Gastrocnemius medialis (tissue), 4 donors: Measurements from ENCODE around the gene TRIM44. TPM values are rescaled to one million over a fixed set of nuclear protein-coding genes. Genes with fewer than 3 reads are reported as not detected.

ENCODE experiments used
- ATAC-seq, 2 donors: fragments of 150-250 bp; one replicate each; pipeline ENCODE4 v1.9.1; 2016
- DNase-seq, 2 donors: peaks; one replicate each; pipeline ENCODE4 v3.0.0-alpha.2; 2019
- H3K27ac ChIP-seq, 4 donors: fragments of 200-600 bp; sonication (generic); 1 replicate in 1 of 4; 2 replicates in 3 of 4; pipeline ENCODE4 v1.5.1; 2016 to 2018; ENCODE audit warnings: mild to moderate bottlenecking in 2 of 4, moderate library complexity in 1 of 4
- H3K27me3 ChIP-seq, 3 donors: fragments of 200-600 bp; sonication (generic) in 2 of 3; 1 replicate in 1 of 3; 2 replicates in 2 of 3; pipeline versions ENCODE4 v1.5.1 to v1.6.0; 2016 to 2019; ENCODE audit warnings: mild to moderate bottlenecking in 1 of 3, moderate library complexity in 1 of 3
- H3K36me3 ChIP-seq, 2 donors: fragments of 200-600 bp; sonication (generic) in 1 of 2; one replicate each; pipeline ENCODE4 v1.5.1; 2017 to 2018
- H3K4me1 ChIP-seq, 2 donors: fragments of 200-600 bp; sonication (generic) in 1 of 2; one replicate each; pipeline ENCODE4 v1.5.1; 2016 to 2017; ENCODE audit warnings: mild to moderate bottlenecking in 2 of 2
- H3K4me3 ChIP-seq, 4 donors: fragments of 200-600 bp; sonication (generic) in 3 of 4; 1 replicate in 1 of 4; 2 replicates in 3 of 4; pipeline ENCODE4 v1.5.1; 2016 to 2019; ENCODE audit warnings: mild to moderate bottlenecking in 2 of 4
- H3K9me3 ChIP-seq, 3 donors: fragments of 200-600 bp; sonication (generic) in 2 of 3; 1 replicate in 1 of 3; 2 replicates in 2 of 3; pipeline ENCODE4 v1.5.1; 2016 to 2019
- CTCF ChIP-seq, 5 experiments: fragments of 450-650 bp in 3 of 5; fragments of 200-600 bp in 2 of 5; sonication (generic) in 2 of 5; IDR thresholded peaks in 4 of 5; conservative IDR thresholded peaks in 1 of 5; 1 replicate in 4 of 5; 2 replicates in 1 of 5; pipeline ENCODE4 v1.5.1; 2016 to 2019; ENCODE audit warnings: antibody characterized with exemption in 5 of 5, mild to moderate bottlenecking in 3 of 5, moderate library complexity in 3 of 5
- POLR2A ChIP-seq, 2 donors: fragments of 450-650 bp; IDR thresholded peaks; one replicate each; pipeline ENCODE4 v1.6.1; 2017; ENCODE audit warnings: antibody characterized with exemption in 2 of 2, mild to moderate bottlenecking in 2 of 2, moderate library complexity in 2 of 2
- in situ Hi-C, 4 donors: fragments of 200-750 bp; cut with MboI; loops; one replicate each; pipeline versions ENCODE4 v1.15.0 to v1.8.0; 2017; ENCODE audit warnings: low sequenced_read_pairs in 4 of 4
- intact Hi-C: fragments of 100-400 bp; cut with DNase I; formaldehyde crosslinking; loops from one replicate; pipeline ENCODE4 v1.15.1; 2023; ENCODE audit warnings: low total_unique reads
- total RNA-seq, 4 donors: library from RNA; depleted of rRNA; stranded (reverse); fragments of >200 nt; gene quantifications; one replicate each; pipeline versions ENCODE4 v1.1.0 to v1.2.3, GENCODE V29; 2016

TRIM44 gene
- total RNA-seq, 4 donors from 2014 or later = 25.5 to 30.5 (median 26.2) TPM

GRCh38 chr11:35689081-35689996, 26.8 kb downstream of the TRIM44 start:
- Histone ChIP-seq H3K4me1 (peaks cover 2 to 8% of the 10 kb centered on the region in 2 donors), H3K36me3 (peaks cover 0 to 15% of the 10 kb centered on the region in 2 donors), H3K27me3 (no peaks in the 10 kb centered on the region), H3K27ac (no peak overlapping the region), H3K4me3 (no peak overlapping the region), H3K9me3 (no peaks in the 10 kb centered on the region)
- in situ Hi-C loops = no loop called here
- ATAC-seq (no peak), DNase-seq (no peak)
- TF ChIP-seq CTCF (IDR thresholded peaks at IDR 0.05 in 4 of 5, conservative IDR thresholded peaks at IDR 0.05 in 1 of 5) (no peak), POLR2A (IDR thresholded peaks at IDR 0.05) (no peak)
- intact Hi-C loops = no loop called here

- in situ Hi-C loops (no loop called here), intact Hi-C loops (no loop called here)
- Histone ChIP-seq H3K9me3 (no peaks in the 10 kb centered on the region), H3K4me1 (no peaks in the 10 kb centered on the region), H3K36me3 (no peaks in the 10 kb centered on the region), H3K4me3 (no peak overlapping the region), H3K27me3 (no peaks in the 10 kb centered on the region), H3K27ac (no peak overlapping the region)
- no peak for DNase-seq
- TF ChIP-seq CTCF (IDR thresholded peaks at IDR 0.05 in 4 of 5, conservative IDR thresholded peaks at IDR 0.05 in 1 of 5) (no peak), POLR2A (IDR thresholded peaks at IDR 0.05) (no peak)
- no peak for ATAC-seq
Measured at GRCh38 chr11:35702126-35702525, 39.6 kb downstream of the TRIM44 start.

- intact Hi-C loops = no loop called here
- no peaks in the 10 kb centered on the region for H3K27me3 ChIP-seq
- no peak overlapping the region for H3K27ac ChIP-seq
- H3K9me3 ChIP-seq = no peaks in the 10 kb centered on the region
- no peak for DNase-seq
- no peak overlapping the region for H3K4me3 ChIP-seq
- ATAC-seq = no peak
- no peak for TF ChIP-seq POLR2A (IDR thresholded peaks at IDR 0.05)
- no peak for TF ChIP-seq CTCF (IDR thresholded peaks at IDR 0.05 in 4 of 5, conservative IDR thresholded peaks at IDR 0.05 in 1 of 5)
- in situ Hi-C loops = no loop called here
- H3K36me3 ChIP-seq = no peaks in the 10 kb centered on the region
- H3K4me1 ChIP-seq = peaks cover 0 to 10% of the 10 kb centered on the region in 2 donors
Measured at GRCh38 chr11:35709376-35709775, 46.8 kb downstream of the TRIM44 start.

GRCh38 chr11:35711173-35711910, 48.8 kb downstream of the TRIM44 start:
- no peak for DNase-seq
- Histone ChIP-seq H3K27ac (no peak overlapping the region), H3K4me1 (peaks cover 3 to 10% of the 10 kb centered on the region in 2 donors), H3K36me3 (no peaks in the 10 kb centered on the region), H3K4me3 (no peak overlapping the region), H3K27me3 (no peaks in the 10 kb centered on the region), H3K9me3 (no peaks in the 10 kb centered on the region)
- TF ChIP-seq POLR2A (IDR thresholded peaks at IDR 0.05) (no peak), CTCF (IDR thresholded peaks at IDR 0.05 in 4 of 5, conservative IDR thresholded peaks at IDR 0.05 in 1 of 5) (no peak)
- intact Hi-C loops = no loop called here
- in situ Hi-C loops = no loop called here
- ATAC-seq = no peak
